OCI-LY7 (cell line): ENCODE data around the gene CLMP. TPM values are rescaled to one million over a fixed set of nuclear protein-coding genes. Genes with fewer than 3 reads are reported as not detected.

Experiments used
- BruUV-seq: library from RNA; stranded (reverse); fragments of 400-500 nt; replicated peaks from 2 replicates; lab custom pipeline; 2021; lab: Mats Ljungman, UMichigan
- CTCF ChIA-PET: fragments of 300-600 bp; sonication (Branson Sonifier 250); formaldehyde crosslinking; loops from one replicate; lab custom pipeline; 2022; ENCODE audit warnings: antibody characterized with exemption; ENCODE audit not compliant: unreplicated experiment; lab: Charles Lee
- POLR2A ChIA-PET: fragments of 300-600 bp; sonication (Branson Sonifier 250); formaldehyde crosslinking; loops from one replicate; lab custom pipeline; 2022; ENCODE audit warnings: antibody characterized with exemption; lab: Charles Lee
- DNase-seq: peaks from one replicate; pipeline ENCODE4 v3.0.0-alpha.2; 2015; ENCODE audit warnings: low spot score
- H2AFZ ChIP-seq: fragments of 200-600 bp; sonication (generic), shearing (Covaris generic); 2 replicates; pipeline ENCODE4 v1.6.1; 2014; ENCODE audit warnings: mild to moderate bottlenecking, antibody characterized with exemption, low read length, moderate library complexity
- H3K27ac ChIP-seq: fragments of 200-600 bp; sonication (generic); 2 replicates; pipeline ENCODE4 v1.5.1; 2014; ENCODE audit warnings: mixed run types, low read depth, mild to moderate bottlenecking, moderate library complexity, low read length, inconsistent platforms; ENCODE audit not compliant: poor library complexity, severe bottlenecking
- H3K36me3 ChIP-seq: fragments of 200-600 bp; sonication (generic); 2 replicates; pipeline ENCODE4 v1.6.1; 2014; ENCODE audit warnings: mild to moderate bottlenecking, antibody characterized with exemption, low read length, moderate library complexity, mixed read lengths; ENCODE audit not compliant: insufficient read depth
- H3K4me1 ChIP-seq: fragments of 200-600 bp; sonication (generic); 2 replicates; pipeline ENCODE4 v1.5.1; 2014; ENCODE audit warnings: mild to moderate bottlenecking, low read length; ENCODE audit not compliant: insufficient read depth, poor library complexity, severe bottlenecking
- H3K4me2 ChIP-seq: fragments of 200-600 bp; sonication (generic); 2 replicates; pipeline ENCODE4 v1.6.1; 2014; ENCODE audit warnings: mild to moderate bottlenecking, low read length
- H3K4me3 ChIP-seq: fragments of 200-600 bp; sonication (generic); 2 replicates; pipeline ENCODE4 v1.5.1; 2014; ENCODE audit warnings: mild to moderate bottlenecking, low read depth, low read length; ENCODE audit not compliant: poor library complexity, severe bottlenecking
- H3K79me2 ChIP-seq: fragments of 200-600 bp; sonication (generic); 2 replicates; pipeline ENCODE4 v1.6.1; 2016; ENCODE audit warnings: low read depth, mild to moderate bottlenecking, low read length, moderate library complexity, mixed read lengths; ENCODE audit not compliant: insufficient read depth
- H3K9me2 ChIP-seq: fragments of 200-600 bp; sonication (generic); 2 replicates; pipeline ENCODE4 v1.6.1; 2016; ENCODE audit warnings: mild to moderate bottlenecking, low read length, mixed read lengths; ENCODE audit not compliant: insufficient read depth
- H3K9me3 ChIP-seq: fragments of 200-600 bp; sonication (generic); 2 replicates; pipeline ENCODE4 v1.6.1; 2014; ENCODE audit warnings: mild to moderate bottlenecking, mixed run types, low read length, mixed read lengths
- H4K20me1 ChIP-seq: fragments of 200-600 bp; sonication (generic); 2 replicates; pipeline ENCODE4 v1.6.1; 2014; ENCODE audit warnings: mild to moderate bottlenecking, antibody characterized with exemption, low read length, moderate library complexity, mixed read lengths; ENCODE audit not compliant: insufficient read depth
- CTCF ChIP-seq: fragments of 200-600 bp; sonication (generic); conservative IDR thresholded peaks from 2 replicates; pipeline ENCODE4 v1.5.1; 2014; ENCODE audit warnings: mild to moderate bottlenecking, antibody characterized with exemption, low read length, moderate library complexity, mixed read lengths
- EZH2phosphoT487 ChIP-seq: fragments of 200-600 bp; sonication (generic); IDR thresholded peaks from 2 replicates; pipeline ENCODE4 v1.6.1; 2018; ENCODE audit warnings: low read depth, borderline replicate concordance, mild to moderate bottlenecking, mixed run types, antibody characterized with exemption, low read length, moderate library complexity, mixed read lengths
- intact Hi-C: fragments of 100-400 bp; cut with micrococcal nuclease; formaldehyde crosslinking; loops from one replicate; pipeline ENCODE4 v1.10.0; 2022; ENCODE audit not compliant: unreplicated experiment
- total RNA-seq, 2 experiments: library from RNA; depleted of rRNA in 1 of 2; stranded (reverse); fragments of >200 nt in 1 of 2; shearing (Covaris generic) in 1 of 2; gene quantifications; 2 replicates each; pipeline ENCODE4 v1.2.3, GENCODE V29; 2014 to 2022

The CLMP gene
- total RNA-seq, 2 experiments from 2014 or later, result not detected

GRCh38 chr11:123110397-123110796, 84.7 kb downstream of the CLMP start:
- Histone ChIP-seq H3K4me2 (no peak overlapping the region), H2AFZ (no peak overlapping the region), H3K79me2 (no peaks in the 10 kb centered on the region), H3K36me3 (no peaks in the 10 kb centered on the region), H3K9me2 (no peaks in the 10 kb centered on the region), H3K27ac (no peak overlapping the region), H3K4me3 (no peak overlapping the region), H4K20me1 (no peaks in the 10 kb centered on the region), H3K9me3 (no peaks in the 10 kb centered on the region), H3K4me1 (no peaks in the 10 kb centered on the region)
- TF ChIP-seq EZH2phosphoT487 (no peak), CTCF (no peak)
- ChIA-PET POLR2A (interaction anchor here (0.9 kb wide), 1 partner anchor 48 kb away, joined by 3 read pairs; the partner anchor contains the start of gene HSPA8), CTCF (interaction anchor here (0.6 to 1.4 kb wide), 4 partner anchors 10 to 368 kb away, joined by 3 to 4 read pairs (median 3); no protein-coding TSS in a partner anchor)
- intact Hi-C loops, result no loop called here
- no peak for DNase-seq
- BruUV-seq, result no TSS peak

- no peak overlapping the region for H3K4me2 ChIP-seq
- H3K9me3 ChIP-seq, result no peaks in the 10 kb centered on the region
- H3K4me3 ChIP-seq, result no peak overlapping the region
- no peaks in the 10 kb centered on the region for H3K4me1 ChIP-seq
- no peaks in the 10 kb centered on the region for H4K20me1 ChIP-seq
- CTCF ChIA-PET, result interaction anchor here (0.6 kb wide), 1 partner anchor 12 kb away, joined by 4 read pairs; no protein-coding TSS in a partner anchor
- no TSS peak for BruUV-seq
- no peak overlapping the region for H2AFZ ChIP-seq
- no peaks in the 10 kb centered on the region for H3K79me2 ChIP-seq
- H3K27ac ChIP-seq, result no peak overlapping the region
- POLR2A ChIA-PET, result no interaction called here
- no peaks in the 10 kb centered on the region for H3K36me3 ChIP-seq
- intact Hi-C loops, result no loop called here
- TF ChIP-seq EZH2phosphoT487 (no peak), CTCF (no peak)
- H3K9me2 ChIP-seq, result no peaks in the 10 kb centered on the region
- no peak for DNase-seq
Observed at GRCh38 chr11:123107945-123108495, 87.0 kb downstream of the CLMP start.

- Histone ChIP-seq H3K27ac (no peak overlapping the region), H3K9me2 (no peaks in the 10 kb centered on the region), H3K36me3 (no peaks in the 10 kb centered on the region), H3K9me3 (no peaks in the 10 kb centered on the region), H4K20me1 (no peaks in the 10 kb centered on the region), H3K4me1 (no peaks in the 10 kb centered on the region), H3K79me2 (no peaks in the 10 kb centered on the region), H2AFZ (no peak overlapping the region), H3K4me2 (no peak overlapping the region), H3K4me3 (no peak overlapping the region)
- CTCF ChIA-PET, result no interaction called here
- no peak for TF ChIP-seq EZH2phosphoT487
- no peak for TF ChIP-seq CTCF
- no TSS peak for BruUV-seq
- POLR2A ChIA-PET, result interaction anchor here (0.5 to 0.6 kb wide), 2 partner anchors 26 to 234 kb away, joined by 3 read pairs; no protein-coding TSS in a partner anchor
- intact Hi-C loops, result no loop called here
- DNase-seq, result no peak
Observed at GRCh38 chr11:123104697-123105096, 90.4 kb downstream of the CLMP start.
